ENCODE measurements around the gene TAF15.

Gene TAF15

GRCh38 chr17:35784895-35785294, 24.4 kb upstream of the TAF15 start:
- H3K4me3 ChIP-seq (ENCODE audit: low read depth, low read length) = no peak overlapping the region
- no peak for DNase-seq (ENCODE audit: low read depth)

- no peak overlapping the region for H3K4me3 ChIP-seq (ENCODE audit: low read depth, low read length)
- no peak for DNase-seq (ENCODE audit: low read depth)
Observed at GRCh38 chr17:35786941-35787432, 22.3 kb upstream of the TAF15 start.

- H3K4me3 ChIP-seq (ENCODE audit: low read depth, low read length) = no peak overlapping the region
Observed at GRCh38 chr17:35788477-35789368, 20.6 kb upstream of the TAF15 start.

GRCh38 chr17:35790841-35791240, 18.4 kb upstream of the TAF15 start:
- H3K4me3 ChIP-seq (ENCODE audit: low read depth, low read length) = no peak overlapping the region
- DNase-seq (ENCODE audit: low read depth) = no peak

More at GRCh38 chr17:35788477-35789368, 20.6 kb upstream of the TAF15 start:
- DNase-seq (ENCODE audit: low read depth) = peak; percentile 90

- H3K4me3 ChIP-seq (ENCODE audit: low read depth, low read length) = no peak overlapping the region
Observed at GRCh38 chr17:35791681-35792350, 17.5 kb upstream of the TAF15 start.

GRCh38 chr17:35793257-35793656, 16.0 kb upstream of the TAF15 start:
- no peak for DNase-seq (ENCODE audit: low read depth)
- no peak overlapping the region for H3K4me3 ChIP-seq (ENCODE audit: low read depth, low read length)

More at GRCh38 chr17:35791681-35792350, 17.5 kb upstream of the TAF15 start:
- no peak for DNase-seq (ENCODE audit: low read depth)

GRCh38 chr17:35795007-35795870, 14.0 kb upstream of the TAF15 start, which contains the start of gene MMP28:
Gene MMP28 (minus strand): TSS chr17:35795641. CDS start chr17:35795377, 264 bp downstream.
- DNase-seq (ENCODE audit: low read depth) = no peak
- H3K4me3 ChIP-seq (ENCODE audit: low read depth, low read length) = peak within 1 kb of the TSS; percentile 57

- peak overlapping the region; percentile 57 for H3K4me3 ChIP-seq (ENCODE audit: low read depth, low read length)
- DNase-seq (ENCODE audit: low read depth) = no peak
Observed at GRCh38 chr17:35795871-35796265, 13.4 kb upstream of the TAF15 start.

- no peak for DNase-seq (ENCODE audit: low read depth)
- H3K4me3 ChIP-seq (ENCODE audit: low read depth, low read length) = no peak overlapping the region
Observed at GRCh38 chr17:35796942-35797341, 12.3 kb upstream of the TAF15 start.

GRCh38 chr17:35797370-35797769, 11.9 kb upstream of the TAF15 start:
- no peak for DNase-seq (ENCODE audit: low read depth)
- H3K4me3 ChIP-seq (ENCODE audit: low read depth, low read length) = no peak overlapping the region

- DNase-seq (ENCODE audit: low read depth) = no peak
- H3K4me3 ChIP-seq (ENCODE audit: low read depth, low read length) = no peak overlapping the region
Observed at GRCh38 chr17:35797918-35798317, 11.4 kb upstream of the TAF15 start.

- DNase-seq (ENCODE audit: low read depth) = no peak
- H3K4me3 ChIP-seq (ENCODE audit: low read depth, low read length) = no peak overlapping the region
Observed at GRCh38 chr17:35799942-35800341, 9.3 kb upstream of the TAF15 start.

GRCh38 chr17:35801583-35802224, 7.6 kb upstream of the TAF15 start:
- DNase-seq (ENCODE audit: low read depth) = peak; percentile 64
- no peak overlapping the region for H3K4me3 ChIP-seq (ENCODE audit: low read depth, low read length)

GRCh38 chr17:35804658-35805192, 4.6 kb upstream of the TAF15 start:
- peak; percentile 79 for DNase-seq (ENCODE audit: low read depth)
- H3K4me3 ChIP-seq (ENCODE audit: low read depth, low read length) = no peak overlapping the region

GRCh38 chr17:35807371-35808144, 1.7 kb upstream of the TAF15 start:
- no peak for DNase-seq (ENCODE audit: low read depth)

GRCh38 chr17:35808240-35808961, 883 bp upstream of the TAF15 start:
- H3K4me3 ChIP-seq (ENCODE audit: low read depth, low read length) = peak overlapping the region; percentile 95
- no peak for DNase-seq (ENCODE audit: low read depth)

More at GRCh38 chr17:35807371-35808144, 1.7 kb upstream of the TAF15 start:
- H3K4me3 ChIP-seq (ENCODE audit: low read depth, low read length) = no peak overlapping the region

GRCh38 chr17:35809855-35810461, 674 bp downstream of the TAF15 start:
- no peak for DNase-seq (ENCODE audit: low read depth)
- H3K4me3 ChIP-seq (ENCODE audit: low read depth, low read length) = peak overlapping the region; percentile 95
